Endothelial cell of umbilical vein (primary cell): ENCODE measurements around the gene COX10. TPM values are rescaled to one million over a fixed set of nuclear protein-coding genes. Genes with fewer than 3 reads are reported as not detected.

Source experiments
- BruUV-seq: library from RNA; stranded (reverse); fragments of 400-500 nt; replicated peaks from 2 replicates; lab custom pipeline; 2021; lab: Mats Ljungman, UMichigan
- CTCF ChIA-PET: fragments of 300-600, 350-600 bp; sonication (Branson Sonifier 250); formaldehyde crosslinking; loops from one replicate; lab custom pipeline; 2021; ENCODE audit warnings: antibody characterized with exemption, inconsistent platforms; lab: Charles Lee
- POLR2A ChIA-PET: fragments of 300-600, 350-600 bp; sonication (Branson Sonifier 250); formaldehyde crosslinking; loops from one replicate; lab custom pipeline; 2021; ENCODE audit warnings: antibody characterized with exemption, inconsistent platforms; lab: Charles Lee
- DNase-seq: peaks from one replicate; pipeline ENCODE4 v3.0.0-alpha.2; 2011; ENCODE audit warnings: low read depth, low spot score
- FAIRE-seq: peaks from 2 replicates; lab custom pipeline; 2011; peaks lifted over from hg19 to GRCh38; lab: Jason Lieb, UNC
- H2AFZ ChIP-seq: 2 replicates; pipeline ENCODE4 v1.6.0; 2012; ENCODE audit warnings: low read depth, low read length, control low read depth, inconsistent platforms
- H3K27ac ChIP-seq: 2 replicates; pipeline ENCODE4 v1.5.1; 2011; ENCODE audit warnings: low read depth, mild to moderate bottlenecking, control low read depth, low read length, moderate library complexity; ENCODE audit not compliant: insufficient read depth
- H3K27me3 ChIP-seq, 2 experiments: 2 replicates each; pipeline versions ENCODE4 v1.6.0 to v1.6.1; 2011; ENCODE audit warnings: low read length in 2 of 2, mixed read lengths in 1 of 2; ENCODE audit not compliant: control insufficient read depth in 2 of 2, insufficient read depth in 2 of 2
- H3K36me3 ChIP-seq, 2 experiments: 2 replicates in 1 of 2; 3 replicates in 1 of 2; pipeline ENCODE4 v1.5.1; 2011; ENCODE audit warnings: low read length in 2 of 2, mild to moderate bottlenecking in 1 of 2, moderate library complexity in 1 of 2; ENCODE audit not compliant: control insufficient read depth in 2 of 2, insufficient read depth in 2 of 2; ENCODE audit errors: extremely low read depth in 1 of 2
- H3K4me1 ChIP-seq: 3 replicates; pipeline ENCODE4 v1.5.1; 2011; ENCODE audit warnings: mild to moderate bottlenecking, low read length; ENCODE audit not compliant: control insufficient read depth, insufficient read depth; ENCODE audit errors: extremely low read depth
- H3K4me2 ChIP-seq: 2 replicates; pipeline ENCODE4 v1.6.1; 2011; ENCODE audit warnings: low read length, control low read depth, mixed read lengths; ENCODE audit not compliant: insufficient read depth
- H3K4me3 ChIP-seq, 3 experiments: fragments of 200-600 bp in 1 of 3; sonication (generic), shearing (Covaris generic) in 1 of 3; replicated peaks in 1 of 3; 2 replicates each; pipeline ENCODE4 v1.5.1; 2011 to 2016; ENCODE audit warnings: control low read depth in 3 of 3, low read length in 3 of 3, mild to moderate bottlenecking in 2 of 3, inconsistent platforms in 1 of 3, low read depth in 1 of 3, moderate library complexity in 1 of 3; ENCODE audit not compliant: insufficient read depth in 1 of 3
- H3K79me2 ChIP-seq: 2 replicates; pipeline ENCODE4 v1.6.0; 2012; ENCODE audit warnings: low read length, inconsistent platforms; ENCODE audit not compliant: control insufficient read depth, insufficient read depth
- H3K9ac ChIP-seq: replicated peaks from 2 replicates; pipeline ENCODE3; 2011; ENCODE audit warnings: low read length, control low read depth; ENCODE audit not compliant: insufficient read depth; ENCODE audit errors: extremely low read depth
- H3K9me1 ChIP-seq: replicated peaks from 3 replicates; pipeline ENCODE4 v1.6.0; 2011; ENCODE audit warnings: mild to moderate bottlenecking, low read length; ENCODE audit not compliant: control insufficient read depth, insufficient read depth; ENCODE audit errors: extremely low read depth
- H3K9me3 ChIP-seq: replicated peaks from 2 replicates; pipeline ENCODE4 v1.5.1; 2012; ENCODE audit warnings: low read length, inconsistent platforms; ENCODE audit not compliant: control insufficient read depth, insufficient read depth
- H4K20me1 ChIP-seq: replicated peaks from 2 replicates; pipeline ENCODE3; 2011; ENCODE audit warnings: mild to moderate bottlenecking, low read length; ENCODE audit not compliant: control insufficient read depth, insufficient read depth; ENCODE audit errors: extremely low read depth
- EZH2 ChIP-seq: IDR thresholded peaks from 2 replicates; pipeline ENCODE4 v1.6.1; 2012; ENCODE audit warnings: borderline replicate concordance, low read depth, mild to moderate bottlenecking, moderate library complexity, low read length, inconsistent platforms; ENCODE audit not compliant: severe bottlenecking
- FOS ChIP-seq: IDR thresholded peaks from 2 replicates; pipeline ENCODE4 v1.6.1; 2011; ENCODE audit warnings: mild to moderate bottlenecking, low read length, moderate library complexity, borderline replicate concordance; ENCODE audit not compliant: insufficient read depth
- GATA2 ChIP-seq: IDR thresholded peaks from 2 replicates; pipeline ENCODE4 v1.7.0; 2011; ENCODE audit warnings: low read depth, mild to moderate bottlenecking, moderate library complexity, mixed read lengths, low read length; ENCODE audit not compliant: insufficient read length, insufficient read depth
- JUN ChIP-seq: IDR thresholded peaks from 2 replicates; pipeline ENCODE4 v1.6.1; 2011; ENCODE audit warnings: borderline replicate concordance, low read depth; ENCODE audit not compliant: insufficient read length, insufficient read depth
- dilution Hi-C: fragments of 300-500 bp; cut with MboI; formaldehyde crosslinking; loops from one replicate; pipeline ENCODE4 v1.15.0; 2019; ENCODE audit warnings: low sequenced_read_pairs; ENCODE audit not compliant: extremely low pct_ligation_motif_present
- intact Hi-C: fragments of 100-400 bp; cut with micrococcal nuclease; formaldehyde crosslinking; loops from one replicate; pipeline ENCODE4 v1.10.0; 2022
- polyA plus RNA-seq, 4 experiments: library from polyadenylated mRNA; depleted of rRNA in 3 of 4; stranded (reverse) in 3 of 4; unstranded in 1 of 4; fragments of >200 nt; gene quantifications; 2 replicates each; pipeline versions ENCODE4 v1.2.1 to v1.2.3, GENCODE V29; 2011 to 2012; ENCODE audit warnings: missing spikeins in 1 of 4
- total RNA-seq: library from RNA; stranded (reverse); gene quantifications from 2 replicates; pipeline ENCODE4 v1.2.3, GENCODE V29; 2021
- TF ChIP-seq, protein P1 (sequence below): IDR thresholded peaks from 2 replicates; pipeline ENCODE4 v1.6.1; 2011; ENCODE audit not compliant: insufficient read depth, insufficient read length
- TF ChIP-seq, protein P2 (sequence below), 2 donors: IDR thresholded peaks; 1 replicate in 1 of 2; 2 replicates in 1 of 2; pipeline ENCODE4 v1.5.1; 2011; ENCODE audit warnings: low read length in 2 of 2, mild to moderate bottlenecking in 2 of 2, moderate library complexity in 2 of 2, control low read depth in 1 of 2, inconsistent platforms in 1 of 2, low read depth in 1 of 2; ENCODE audit not compliant: insufficient read depth in 1 of 2; ENCODE audit errors: extremely low read depth in 1 of 2

Gene COX10
- total and polyA plus RNA-seq, 2 donors (not counting 3 experiments of a cell fraction or from before 2014, with no cell fraction given) = 9.8 to 12.1 TPM

DNA sequence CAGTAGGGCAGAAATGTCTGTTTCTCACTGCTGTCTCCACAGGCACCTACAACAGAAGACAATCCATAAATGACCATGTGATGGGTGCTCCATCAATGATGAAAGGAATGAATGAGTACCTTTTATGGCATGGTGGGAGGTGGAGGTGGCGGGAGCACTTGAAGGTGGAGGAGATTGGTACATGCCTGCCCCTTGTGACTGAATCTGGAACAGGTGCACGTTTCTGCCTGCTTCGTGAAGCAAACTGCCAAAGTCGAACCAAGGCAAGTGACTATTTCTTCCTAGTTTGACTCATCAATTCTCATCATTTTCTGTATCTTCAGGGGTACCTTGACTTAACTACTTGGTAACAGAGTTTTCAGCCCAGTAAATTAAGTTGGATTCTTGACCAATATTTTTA, 141.9 kb downstream of the COX10 start:
- Histone ChIP-seq H3K79me2 (no peaks in the 10 kb centered on the region), H3K27ac (no peak overlapping the region), H3K9me1 (no peaks in the 10 kb centered on the region), H3K9me3 (no peaks in the 10 kb centered on the region), H3K4me1 (no peaks in the 10 kb centered on the region), H4K20me1 (no peaks in the 10 kb centered on the region), H3K27me3 (no peaks in the 10 kb centered on the region), H3K9ac (no peak overlapping the region), H2AFZ (no peak overlapping the region), H3K36me3 (no peaks in the 10 kb centered on the region), H3K4me2 (no peak overlapping the region), H3K4me3 (no peak overlapping the region)
- dilution Hi-C loops = no loop called here
- POLR2A ChIA-PET = no interaction called here
- CTCF ChIA-PET = interaction anchor here (1.2 kb wide), 1 partner anchor 8 kb away, joined by 3 read pairs; no protein-coding TSS in a partner anchor
- BruUV-seq = no TSS peak
- intact Hi-C loops = no loop called here
- DNase-seq (no peak), FAIRE-seq (no peak)
- TF ChIP-seq JUN (no peak), FOS (no peak), GATA2 (no peak)
- TF ChIP-seq, protein P1, sequence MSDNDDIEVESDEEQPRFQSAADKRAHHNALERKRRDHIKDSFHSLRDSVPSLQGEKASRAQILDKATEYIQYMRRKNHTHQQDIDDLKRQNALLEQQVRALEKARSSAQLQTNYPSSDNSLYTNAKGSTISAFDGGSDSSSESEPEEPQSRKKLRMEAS = no peak

DNA sequence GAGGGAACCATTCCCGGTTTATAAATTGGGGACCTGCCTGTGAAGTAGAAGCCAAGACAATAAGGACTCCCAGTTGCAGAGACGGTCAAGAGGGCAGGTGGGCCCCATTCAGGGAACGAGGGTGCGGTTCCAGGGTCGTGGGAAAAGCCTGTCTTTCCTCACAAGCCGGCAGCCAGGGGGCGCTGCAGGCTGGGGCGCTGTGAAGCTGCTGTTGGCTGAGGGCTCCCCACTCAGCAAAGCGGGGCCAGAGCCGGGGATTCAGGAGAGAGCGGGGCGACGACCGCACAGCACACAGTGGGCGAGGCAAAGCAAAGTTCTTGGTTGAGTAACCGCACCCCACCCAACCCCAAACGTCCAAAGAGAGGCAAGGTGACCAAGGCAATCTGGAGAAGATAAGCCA, 142.5 kb downstream of the COX10 start:
- TF ChIP-seq EZH2 = no peak
- TF ChIP-seq, protein P2, sequence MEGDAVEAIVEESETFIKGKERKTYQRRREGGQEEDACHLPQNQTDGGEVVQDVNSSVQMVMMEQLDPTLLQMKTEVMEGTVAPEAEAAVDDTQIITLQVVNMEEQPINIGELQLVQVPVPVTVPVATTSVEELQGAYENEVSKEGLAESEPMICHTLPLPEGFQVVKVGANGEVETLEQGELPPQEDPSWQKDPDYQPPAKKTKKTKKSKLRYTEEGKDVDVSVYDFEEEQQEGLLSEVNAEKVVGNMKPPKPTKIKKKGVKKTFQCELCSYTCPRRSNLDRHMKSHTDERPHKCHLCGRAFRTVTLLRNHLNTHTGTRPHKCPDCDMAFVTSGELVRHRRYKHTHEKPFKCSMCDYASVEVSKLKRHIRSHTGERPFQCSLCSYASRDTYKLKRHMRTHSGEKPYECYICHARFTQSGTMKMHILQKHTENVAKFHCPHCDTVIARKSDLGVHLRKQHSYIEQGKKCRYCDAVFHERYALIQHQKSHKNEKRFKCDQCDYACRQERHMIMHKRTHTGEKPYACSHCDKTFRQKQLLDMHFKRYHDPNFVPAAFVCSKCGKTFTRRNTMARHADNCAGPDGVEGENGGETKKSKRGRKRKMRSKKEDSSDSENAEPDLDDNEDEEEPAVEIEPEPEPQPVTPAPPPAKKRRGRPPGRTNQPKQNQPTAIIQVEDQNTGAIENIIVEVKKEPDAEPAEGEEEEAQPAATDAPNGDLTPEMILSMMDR (IDR thresholded peaks at IDR 0.05; ENCODE audit: extremely low read depth in 1 of 2, insufficient read depth in 1 of 2, low read depth in 1 of 2, low read length in 2 of 2) = peak in 1 of 2 donors; percentile 26
- DNase-seq (no peak), FAIRE-seq (no peak)
- Histone ChIP-seq H3K4me1 (no peaks in the 10 kb centered on the region), H3K9me3 (no peaks in the 10 kb centered on the region), H3K4me2 (no peak overlapping the region), H4K20me1 (no peaks in the 10 kb centered on the region), H2AFZ (no peak overlapping the region), H3K36me3 (no peaks in the 10 kb centered on the region), H3K27me3 (no peaks in the 10 kb centered on the region), H3K4me3 (no peak overlapping the region), H3K9me1 (no peaks in the 10 kb centered on the region), H3K79me2 (no peaks in the 10 kb centered on the region), H3K9ac (no peak overlapping the region), H3K27ac (no peak overlapping the region)
- POLR2A ChIA-PET = no interaction called here
- CTCF ChIA-PET = interaction anchor here (1.2 kb wide), 1 partner anchor 8 kb away, joined by 3 read pairs; no protein-coding TSS in a partner anchor
- intact Hi-C loops (no loop called here), dilution Hi-C loops (no loop called here)
- BruUV-seq = no TSS peak
